Measurements from ENCODE around the gene CENPN. TPM values are rescaled to one million over a fixed set of nuclear protein-coding genes. Genes with fewer than 3 reads are reported as not detected.

The CENPN gene
- total RNA-seq, 1 experiment from 2014 or later = 76.7 TPM

GRCh38 chr16:81035398-81035974 is 28.5 kb downstream of the CENPN start, which contains the start of gene ATMIN (continued):
- TF ChIP-seq EZH2phosphoT487 (IDR thresholded peaks at IDR 0.05; ENCODE audit: borderline replicate concordance) (no peak), SIN3A (IDR thresholded peaks at IDR 0.05; ENCODE audit: low read depth) (0 out of 2 replicates have a peak, but pooled peaks have one; percentile 21), EGR1 (IDR thresholded peaks at IDR 0.05; ENCODE audit: low read depth) (no peak), POLR2A (IDR thresholded peaks at IDR 0.05; ENCODE audit: borderline replicate concordance, extremely low read depth, insufficient read depth, insufficient read length) (peak; percentile 54), SP1 (IDR thresholded peaks at IDR 0.05; ENCODE audit: low read depth) (no peak; the same call in none of the 2 replicates)

DNA sequence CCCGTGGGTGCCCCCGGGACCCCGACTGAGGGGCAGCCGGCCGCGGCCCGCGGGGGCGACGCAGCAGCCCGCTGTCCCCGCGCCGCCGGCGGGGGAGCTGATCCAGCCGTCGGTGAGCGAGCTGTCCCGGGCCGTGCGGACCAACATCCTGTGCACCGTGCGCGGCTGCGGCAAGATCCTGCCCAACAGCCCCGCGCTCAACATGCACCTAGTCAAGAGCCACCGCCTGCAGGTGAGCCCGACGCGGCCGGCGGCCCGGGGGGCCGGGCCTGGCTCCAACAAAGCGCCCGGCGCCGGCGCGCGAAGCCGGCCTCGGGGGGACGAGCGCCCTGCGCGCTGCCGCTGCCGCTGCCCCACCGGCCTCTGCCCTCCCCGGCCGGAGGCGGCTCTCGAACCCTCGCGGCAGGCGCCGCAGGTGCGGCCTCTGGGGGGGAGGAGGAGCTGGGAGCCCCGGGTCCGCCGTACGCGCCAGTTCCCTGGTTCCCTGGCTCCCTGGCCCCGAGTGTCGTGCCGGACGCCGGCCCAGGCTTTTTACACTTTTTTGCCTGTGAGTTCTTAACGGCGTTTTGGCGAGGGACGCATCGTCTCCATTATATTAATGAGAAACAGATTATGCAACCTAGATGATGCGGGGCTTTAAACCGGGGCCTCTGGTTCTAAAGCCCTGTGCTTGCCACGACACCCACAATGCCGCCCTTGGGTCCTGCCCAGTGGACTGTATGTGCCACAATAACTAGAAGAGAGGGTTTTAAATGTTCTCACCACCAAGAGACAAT is 29.1 kb downstream of the CENPN start:
- no peak for TF ChIP-seq ELF1 (IDR thresholded peaks at IDR 0.05; ENCODE audit: borderline replicate concordance, low read depth)
- no peak for TF ChIP-seq CEBPB (IDR thresholded peaks at IDR 0.05; ENCODE audit: low read depth)
- TF ChIP-seq CBX3 (IDR thresholded peaks at IDR 0.05; ENCODE audit: low read depth) = no peak
- TF ChIP-seq TCF7L2 (IDR thresholded peaks at IDR 0.05; ENCODE audit: borderline replicate concordance, extremely low read depth, insufficient read depth, insufficient read length) = no peak
- no peak for TF ChIP-seq ATF3 (IDR thresholded peaks at IDR 0.05)
- no peak for TF ChIP-seq CTCF (IDR thresholded peaks at IDR 0.05 in 2 of 3, conservative IDR thresholded peaks at IDR 0.05 in 1 of 3; ENCODE audit: borderline replicate concordance in 1 of 3, insufficient read depth in 1 of 3, low read depth in 2 of 3, low read length in 2 of 3)
- TF ChIP-seq, protein P1, sequence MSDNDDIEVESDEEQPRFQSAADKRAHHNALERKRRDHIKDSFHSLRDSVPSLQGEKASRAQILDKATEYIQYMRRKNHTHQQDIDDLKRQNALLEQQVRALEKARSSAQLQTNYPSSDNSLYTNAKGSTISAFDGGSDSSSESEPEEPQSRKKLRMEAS (IDR thresholded peaks at IDR 0.05) = peak; percentile 27; the same call in 1 of the 2 replicates
- peak; percentile 97 for TF ChIP-seq ZFX (IDR thresholded peaks at IDR 0.05)
- peak; percentile 27; the same call in 1 of the 2 replicates for TF ChIP-seq SIN3A (IDR thresholded peaks at IDR 0.05; ENCODE audit: low read depth)
- 0 out of 2 replicates have a peak, but pooled peaks have one; percentile 3 for TF ChIP-seq POLR2AphosphoS5 (IDR thresholded peaks at IDR 0.05; ENCODE audit: low read depth, low read length)
- no peak for TF ChIP-seq SRF (IDR thresholded peaks at IDR 0.05; ENCODE audit: low read depth)
- no peak for TF ChIP-seq EGR1 (IDR thresholded peaks at IDR 0.05; ENCODE audit: low read depth)
- Histone ChIP-seq H3K4me3 (replicated peaks in 1 of 2; ENCODE audit: low read depth in 1 of 2, low read length in 2 of 2) (peak overlapping the region; percentile 66 to 73), H3K9me3 (ENCODE audit: control insufficient read depth in 1 of 2, insufficient read depth in 1 of 2, low read depth in 1 of 2, low read length in 2 of 2) (no peaks in the 10 kb centered on the region), H3K27me3 (ENCODE audit: insufficient read depth, low read length) (no peaks in the 10 kb centered on the region), H3K79me2 (ENCODE audit: insufficient read depth, low read length) (peaks cover 46% of the 10 kb centered on the region), H3K4me1 (ENCODE audit: control insufficient read depth in 1 of 2, insufficient read depth in 2 of 2, low read length in 2 of 2) (peaks cover 10 to 14% of the 10 kb centered on the region in 2 experiments; a peak in 3 of 4 replicates), H4K20me1 (ENCODE audit: insufficient read depth) (no peaks in the 10 kb centered on the region), H3K36me3 (ENCODE audit: control insufficient read depth in 1 of 2, insufficient read depth in 2 of 2, low read length in 2 of 2) (peaks cover 3 to 8% of the 10 kb centered on the region in 2 experiments; a peak in 2 of 4 replicates), H3K9me2 (ENCODE audit: insufficient read depth) (no peaks in the 10 kb centered on the region), H3K4me2 (ENCODE audit: low read length) (peak overlapping the region; percentile 86), H2AFZ (ENCODE audit: low read depth, low read length, poor library complexity, severe bottlenecking) (no peak overlapping the region), H3K27ac (ENCODE audit: low read depth, low read length) (peak overlapping the region; percentile 79), H3K9ac (ENCODE audit: low read length) (peak overlapping the region; percentile 63)
- ATAC-seq (peak; percentile 68), DNase-seq (ENCODE audit: low read depth, low spot score) (no peak)
- intact Hi-C loops (cut with micrococcal nuclease) = loop anchor here (1.0 to 10.0 kb wide), 6 partner anchors 29 to 699 kb away; partner anchors contain the start of genes C16orf46 and CENPN
- POLR2A ChIA-PET = interaction anchor here (0.6 kb wide), 1 partner anchor 20 kb away, joined by 3 read pairs; no protein-coding TSS in a partner anchor
- BruUV-seq (replicated peaks) = no TSS peak
- CTCF ChIA-PET = interaction anchor here (0.6 to 2.9 kb wide), 31 partner anchors 10 to 702 kb away, joined by 3 to 29 read pairs (median 4); partner anchors contain the start of genes C16orf46, CENPN and CMC2
- RAD21 ChIA-PET (ENCODE audit: low non-redundant PET in 1 of 2, low total read pairs in 2 of 2, uncharacterized antibody in 2 of 2, unreplicated experiment in 2 of 2) = interaction anchor here in 1 of 2 experiments (0.6 to 1.8 kb wide), 2 partner anchors 108 to 707 kb away, joined by 3 read pairs; no protein-coding TSS in a partner anchor
